SW480 (cell line): ENCODE results near the gene HSPB9.
A peak's percentile ranks its signal among the peaks of the same experiment; 100 is the strongest.

Experiments
- DNase-seq: peaks from one replicate; pipeline ENCODE4 v3.0.0-alpha.2; 2016; ENCODE audit warnings: low spot score

HSPB9 gene

GRCh38 chr17:42122371-42123303, at the start of gene HSPB9:
Gene HSPB9, plus strand, starts transcription at chr17:42122804. Its CDS starts 47 bp downstream, at chr17:42122851.
- DNase-seq, result no peak

GRCh38 chr17:42075789-42076188, 46.8 kb upstream of the HSPB9 start:
- no peak for DNase-seq

GRCh38 chr17:42076797-42077559, 45.6 kb upstream of the HSPB9 start:
- no peak for DNase-seq

GRCh38 chr17:42077755-42078154, 44.8 kb upstream of the HSPB9 start:
- DNase-seq, result no peak

GRCh38 chr17:42078396-42079043, 44.1 kb upstream of the HSPB9 start:
- no peak for DNase-seq

- no peak for DNase-seq
Observed at GRCh38 chr17:42079541-42079940, 43.1 kb upstream of the HSPB9 start.

- DNase-seq, result no peak
Observed at GRCh38 chr17:42081516-42082129, 41.0 kb upstream of the HSPB9 start.

- no peak for DNase-seq
Observed at GRCh38 chr17:42087042-42087701, 35.4 kb upstream of the HSPB9 start.

- DNase-seq, result peak; percentile 83
Observed at GRCh38 chr17:42087736-42088705, 34.6 kb upstream of the HSPB9 start.

GRCh38 chr17:42088736-42089135, 33.9 kb upstream of the HSPB9 start:
- no peak for DNase-seq

GRCh38 chr17:42090964-42091790, 31.4 kb upstream of the HSPB9 start:
- no peak for DNase-seq

GRCh38 chr17:42092939-42093338, 29.7 kb upstream of the HSPB9 start:
- DNase-seq, result no peak

GRCh38 chr17:42094375-42095069, 28.1 kb upstream of the HSPB9 start:
- no peak for DNase-seq

GRCh38 chr17:42096360-42097111, 26.1 kb upstream of the HSPB9 start:
- no peak for DNase-seq

- DNase-seq, result no peak
Observed at GRCh38 chr17:42097691-42098631, 24.6 kb upstream of the HSPB9 start, which contains the start of gene ZNF385C. Gene ZNF385C, minus strand, starts transcription at chr17:42098473. Its CDS starts 35,417 bp downstream, at chr17:42063056.

- no peak for DNase-seq
Observed at GRCh38 chr17:42098730-42099399, 23.7 kb upstream of the HSPB9 start.
